SU-DHL-6 (cell line): ENCODE measurements around the gene PRKCA.

Experiments
- H2AFZ ChIP-seq: fragments of 200-600 bp; sonication (generic); 2 replicates; pipeline ENCODE4 v1.6.1; 2014; ENCODE audit warnings: low read depth, mild to moderate bottlenecking, moderate library complexity, mixed read lengths, antibody characterized with exemption, low read length; ENCODE audit not compliant: severe bottlenecking
- H3F3A ChIP-seq: fragments of 200-600 bp; shearing (Covaris generic); 2 replicates; pipeline ENCODE4 v1.6.0; 2016; ENCODE audit warnings: antibody characterized with exemption, mild to moderate bottlenecking; ENCODE audit not compliant: insufficient read depth
- H3K27ac ChIP-seq: fragments of 200-600 bp; sonication (generic); 2 replicates; pipeline ENCODE4 v1.5.1; 2016; ENCODE audit warnings: low read depth, mild to moderate bottlenecking, low read length, moderate library complexity, mixed read lengths
- H3K27me3 ChIP-seq: fragments of 200-600 bp; sonication (generic), shearing (Covaris generic); 2 replicates; pipeline ENCODE4 v1.6.0; 2014; ENCODE audit warnings: mild to moderate bottlenecking, low read length
- H3K36me3 ChIP-seq: fragments of 200-600 bp; sonication (generic); 2 replicates; pipeline ENCODE4 v1.6.1; 2014; ENCODE audit warnings: mild to moderate bottlenecking, low read length, mixed read lengths
- H3K4me2 ChIP-seq: fragments of 300-600, 200-600 bp; shearing (Covaris generic), sonication (generic); 2 replicates; pipeline ENCODE4 v1.6.0; 2014; ENCODE audit warnings: low read length, low read depth, mild to moderate bottlenecking; ENCODE audit not compliant: poor library complexity, severe bottlenecking
- H3K4me3 ChIP-seq: fragments of 200-600 bp; sonication (generic); 2 replicates; pipeline ENCODE4 v1.5.1; 2014; ENCODE audit warnings: antibody characterized with exemption, low read length, mild to moderate bottlenecking, mixed read lengths; ENCODE audit not compliant: insufficient read depth, poor library complexity, severe bottlenecking
- H3K79me2 ChIP-seq: fragments of 200-600 bp; sonication (generic); 2 replicates; pipeline ENCODE4 v1.6.1; 2014; ENCODE audit warnings: mild to moderate bottlenecking, low read length, moderate library complexity; ENCODE audit not compliant: insufficient read depth
- H3K9ac ChIP-seq: fragments of 200-600 bp; sonication (generic); 2 replicates; pipeline ENCODE4 v1.7.0; 2014; ENCODE audit warnings: mild to moderate bottlenecking, low read length
- H3K9me2 ChIP-seq: fragments of 200-600 bp; sonication (generic); replicated peaks from 2 replicates; pipeline ENCODE4 v1.6.1; 2014; ENCODE audit warnings: low read length; ENCODE audit not compliant: insufficient read depth
- H3K9me3 ChIP-seq: fragments of 200-600 bp; sonication (generic); 2 replicates; pipeline ENCODE4 v1.6.1; 2014; ENCODE audit warnings: low read length, mixed read lengths; ENCODE audit not compliant: insufficient read depth
- H4K20me1 ChIP-seq: fragments of 200-600 bp; sonication (generic); 2 replicates; pipeline ENCODE4 v1.6.1; 2014; ENCODE audit warnings: low read depth, mild to moderate bottlenecking, antibody characterized with exemption, low read length, moderate library complexity, mixed read lengths
- EZH2phosphoT487 ChIP-seq: fragments of 200-600 bp; sonication (generic), shearing (Covaris generic); conservative IDR thresholded peaks from 2 replicates; pipeline ENCODE4 v1.6.1; 2018; ENCODE audit warnings: mild to moderate bottlenecking, antibody characterized with exemption, low read length, moderate library complexity, mixed read lengths
- TF ChIP-seq, protein P1 (sequence below): fragments of 200-600 bp; sonication (generic); IDR thresholded peaks from one replicate; pipeline ENCODE4 v1.5.1; 2017; ENCODE audit warnings: antibody characterized with exemption, mild to moderate bottlenecking, low read length, moderate library complexity; ENCODE audit not compliant: insufficient read depth, poor library complexity, severe bottlenecking

Gene PRKCA

DNA sequence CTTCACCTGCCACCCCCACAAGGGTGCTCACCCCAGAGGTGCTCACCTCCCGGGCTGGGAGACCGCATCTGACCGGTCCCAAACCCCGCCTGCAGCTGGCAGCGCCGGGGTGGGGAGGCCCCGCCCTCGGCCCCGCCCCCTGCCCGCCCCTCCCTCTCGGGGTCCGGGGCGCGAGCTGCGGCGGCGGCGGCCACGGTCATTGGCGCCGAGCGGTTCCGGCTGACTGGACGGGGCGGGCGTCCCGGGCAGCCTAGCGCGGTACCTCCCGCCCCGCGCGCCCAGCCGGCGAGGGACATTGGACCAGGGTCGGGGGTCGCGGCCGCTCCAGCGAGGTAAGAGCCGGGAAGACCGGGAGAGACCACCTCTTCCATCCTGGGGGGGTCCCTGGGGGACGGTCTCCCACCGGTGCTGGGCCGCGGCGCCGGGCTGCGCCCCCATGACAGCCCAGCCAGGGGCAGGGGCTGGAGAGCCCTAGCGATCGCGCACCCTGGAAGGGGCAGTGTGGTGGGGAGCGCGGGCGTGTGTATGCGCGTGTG, 532.6 kb downstream of the PRKCA start, which contains the start of gene CACNG5:
Gene CACNG5, plus strand, starts transcription at position 199 of the 536 bp plus-strand sequence. CDS start 42,216 bp downstream, outside the sequence.
- no peaks in the 10 kb centered on the region for H3K9me2 ChIP-seq
- no peaks in the 10 kb centered on the region for H3K27me3 ChIP-seq
- TF ChIP-seq, protein P1, sequence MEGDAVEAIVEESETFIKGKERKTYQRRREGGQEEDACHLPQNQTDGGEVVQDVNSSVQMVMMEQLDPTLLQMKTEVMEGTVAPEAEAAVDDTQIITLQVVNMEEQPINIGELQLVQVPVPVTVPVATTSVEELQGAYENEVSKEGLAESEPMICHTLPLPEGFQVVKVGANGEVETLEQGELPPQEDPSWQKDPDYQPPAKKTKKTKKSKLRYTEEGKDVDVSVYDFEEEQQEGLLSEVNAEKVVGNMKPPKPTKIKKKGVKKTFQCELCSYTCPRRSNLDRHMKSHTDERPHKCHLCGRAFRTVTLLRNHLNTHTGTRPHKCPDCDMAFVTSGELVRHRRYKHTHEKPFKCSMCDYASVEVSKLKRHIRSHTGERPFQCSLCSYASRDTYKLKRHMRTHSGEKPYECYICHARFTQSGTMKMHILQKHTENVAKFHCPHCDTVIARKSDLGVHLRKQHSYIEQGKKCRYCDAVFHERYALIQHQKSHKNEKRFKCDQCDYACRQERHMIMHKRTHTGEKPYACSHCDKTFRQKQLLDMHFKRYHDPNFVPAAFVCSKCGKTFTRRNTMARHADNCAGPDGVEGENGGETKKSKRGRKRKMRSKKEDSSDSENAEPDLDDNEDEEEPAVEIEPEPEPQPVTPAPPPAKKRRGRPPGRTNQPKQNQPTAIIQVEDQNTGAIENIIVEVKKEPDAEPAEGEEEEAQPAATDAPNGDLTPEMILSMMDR, result no peak
- TF ChIP-seq EZH2phosphoT487, result no peak
- H3K36me3 ChIP-seq, result no peaks in the 10 kb centered on the region
- peak within 1 kb of the TSS; percentile 59 for H3K4me2 ChIP-seq
- no peaks in the 10 kb centered on the region for H3F3A ChIP-seq
- H2AFZ ChIP-seq, result no peak within 1 kb of the TSS
- no peaks in the 10 kb centered on the region for H3K79me2 ChIP-seq
- no peaks in the 10 kb centered on the region for H4K20me1 ChIP-seq
- peak within 1 kb of the TSS; percentile 29; the same call in 1 of the 2 replicates for H3K9ac ChIP-seq
- no peak within 1 kb of the TSS for H3K27ac ChIP-seq
- peak within 1 kb of the TSS; percentile 21 for H3K4me3 ChIP-seq
- no peaks in the 10 kb centered on the region for H3K9me3 ChIP-seq

DNA sequence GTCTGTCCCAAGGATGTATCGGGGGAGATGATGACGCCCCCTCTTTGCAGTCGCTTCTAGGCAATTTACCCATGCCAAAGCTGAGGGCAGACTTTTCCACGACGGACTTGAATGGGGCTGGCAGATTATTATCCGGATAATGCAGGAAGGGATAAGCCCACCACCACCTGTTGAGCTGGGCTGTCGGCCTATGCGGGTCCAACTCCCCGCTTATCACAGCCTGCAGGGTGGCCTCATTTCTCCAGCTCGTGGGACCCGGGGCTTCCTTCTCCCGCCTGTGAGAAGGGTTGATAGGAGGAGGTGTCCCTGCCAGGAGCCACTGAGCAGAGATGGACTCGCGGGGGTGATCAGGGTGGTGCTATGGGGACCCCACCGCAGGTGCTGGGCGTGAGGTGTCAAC, 533.1 kb downstream of the PRKCA start:
- Histone ChIP-seq H3K4me3 (no peak overlapping the region), H3K27me3 (no peaks in the 10 kb centered on the region), H3K4me2 (no peak overlapping the region), H3K9me3 (no peaks in the 10 kb centered on the region), H3K9ac (no peak overlapping the region), H4K20me1 (no peaks in the 10 kb centered on the region), H3K9me2 (no peaks in the 10 kb centered on the region), H3F3A (no peaks in the 10 kb centered on the region), H3K79me2 (no peaks in the 10 kb centered on the region), H2AFZ (no peak overlapping the region), H3K36me3 (no peaks in the 10 kb centered on the region), H3K27ac (no peak overlapping the region)
- TF ChIP-seq, protein P1, result no peak
- TF ChIP-seq EZH2phosphoT487, result no peak

DNA sequence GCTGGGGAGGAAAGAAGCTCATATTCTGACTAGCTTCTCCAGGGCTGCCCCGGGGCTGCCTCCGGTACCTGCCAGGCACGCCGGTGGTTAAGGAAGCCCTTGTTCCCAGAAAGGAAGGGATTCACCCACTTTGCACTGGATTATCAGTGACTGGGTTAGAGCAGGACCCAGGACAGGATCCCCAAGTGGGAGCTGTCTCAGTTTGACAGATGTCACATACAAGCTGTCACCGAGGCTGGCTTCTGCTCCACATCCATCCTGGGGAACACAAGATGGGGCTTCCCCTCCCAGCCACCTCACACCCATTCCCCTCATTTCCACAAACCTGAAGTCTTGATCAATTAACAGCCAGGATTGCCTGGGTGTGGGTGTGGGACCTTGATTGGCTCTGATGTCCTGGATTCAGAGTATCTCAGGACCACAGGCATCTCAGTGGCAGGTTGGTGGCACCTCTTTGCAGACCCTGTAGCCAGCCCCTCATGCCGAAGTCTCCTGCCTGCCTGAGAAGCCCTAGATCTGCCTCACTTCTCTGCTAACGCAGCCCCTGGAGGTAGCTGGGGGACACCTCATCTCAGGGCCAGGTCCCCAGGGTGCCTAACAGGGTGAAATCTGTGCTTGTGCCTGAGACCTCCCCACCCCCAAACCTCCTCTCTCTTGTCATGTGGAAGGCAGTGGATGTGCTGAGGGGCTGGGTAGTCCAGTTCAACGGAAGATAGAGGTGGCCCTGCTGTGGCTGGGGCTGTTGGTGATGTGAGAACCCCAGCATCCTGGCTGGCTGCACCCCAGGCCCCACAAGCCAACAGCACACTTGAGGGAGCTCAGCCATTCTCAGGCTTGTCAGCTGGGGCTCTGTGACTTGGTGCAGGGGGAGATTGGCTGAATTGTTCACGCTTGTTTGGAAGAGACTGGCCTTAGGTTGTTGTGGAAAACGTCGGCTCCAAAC, 533.9 kb downstream of the PRKCA start:
- Histone ChIP-seq H3K9me2 (no peaks in the 10 kb centered on the region), H4K20me1 (no peaks in the 10 kb centered on the region), H2AFZ (no peak overlapping the region), H3K9ac (no peak overlapping the region), H3K9me3 (no peaks in the 10 kb centered on the region), H3K36me3 (no peaks in the 10 kb centered on the region), H3K27ac (no peak overlapping the region), H3K4me3 (no peak overlapping the region), H3F3A (no peaks in the 10 kb centered on the region), H3K79me2 (no peaks in the 10 kb centered on the region), H3K27me3 (no peaks in the 10 kb centered on the region), H3K4me2 (no peak overlapping the region)
- TF ChIP-seq, protein P1, result no peak
- TF ChIP-seq EZH2phosphoT487, result no peak
